ENCODE measurements around the gene DNMT3B. TPM values are rescaled to one million over a fixed set of nuclear protein-coding genes. Genes with fewer than 3 reads are reported as not detected.

The DNMT3B gene
- total and polyA plus RNA-seq, 9 of the 15 experiments (the other 6 are each of a cell fraction or from before 2014, with no cell fraction given) = 9.3 to 74.8 (median 49.1) TPM

DNA sequence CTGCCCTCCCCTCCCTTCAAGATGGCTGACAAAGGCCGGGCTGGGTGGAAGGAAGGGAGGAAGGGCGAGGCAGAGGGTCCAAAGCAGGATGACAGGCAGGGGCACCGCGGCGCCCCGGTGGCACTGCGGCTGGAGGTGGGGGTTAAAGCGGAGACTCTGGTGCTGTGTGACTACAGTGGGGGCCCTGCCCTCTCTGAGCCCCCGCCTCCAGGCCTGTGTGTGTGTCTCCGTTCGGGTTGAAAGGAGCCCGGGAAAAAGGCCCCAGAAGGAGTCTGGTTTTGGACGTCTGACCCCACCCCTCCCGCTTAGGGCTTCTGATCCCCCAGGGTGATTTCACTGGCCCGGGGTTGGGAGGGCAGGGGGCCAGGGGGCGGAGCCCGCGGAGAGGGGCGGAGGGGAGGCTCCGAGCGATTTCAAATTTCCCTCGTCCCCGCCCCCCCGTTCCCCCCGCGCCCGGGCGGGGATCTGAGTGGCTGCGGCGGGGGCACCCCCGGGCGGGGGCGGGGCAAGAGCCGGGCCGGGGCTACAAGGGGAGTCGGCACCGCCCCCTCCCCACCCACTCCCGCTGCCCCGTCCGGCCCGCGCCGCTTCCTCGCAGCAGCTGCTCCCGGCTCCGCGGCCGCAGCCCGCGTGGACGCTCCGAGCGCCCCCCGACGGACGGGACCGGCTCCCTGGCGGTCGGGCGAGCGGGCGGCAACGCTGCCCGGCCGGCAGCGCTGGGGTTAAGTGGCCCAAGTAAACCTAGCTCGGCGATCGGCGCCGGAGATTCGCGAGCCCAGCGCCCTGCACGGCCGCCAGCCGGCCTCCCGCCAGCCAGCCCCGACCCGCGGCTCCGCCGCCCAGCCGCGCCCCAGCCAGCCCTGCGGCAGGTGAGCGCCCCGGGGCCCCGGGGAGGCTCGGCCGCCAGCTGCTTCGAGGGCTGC is at the start of gene DNMT3B (continued):
- TF ChIP-seq SIN3A (IDR thresholded peaks at IDR 0.05; ENCODE audit: borderline replicate concordance in 2 of 2, control insufficient read depth in 1 of 2, low read depth in 2 of 2, low read length in 2 of 2) (peak in 1 of 2 experiments; percentile 79; a peak in 1 of 4 replicates), CBX5 (IDR thresholded peaks at IDR 0.05; ENCODE audit: borderline replicate concordance, low read depth) (no peak), ZBTB1 (CRISPR knock-in tag; IDR thresholded peaks at IDR 0.05; ENCODE audit: borderline replicate concordance, low read depth) (peak; percentile 37; the same call in 1 of the 2 replicates), CCNT2 (IDR thresholded peaks at IDR 0.05; ENCODE audit: borderline replicate concordance, extremely low read depth, insufficient read length, low read depth, low read length) (peak; percentile 89), FOXJ3 (CRISPR knock-in tag; IDR thresholded peaks at IDR 0.05) (no peak), NFRKB (IDR thresholded peaks at IDR 0.05; ENCODE audit: low read depth) (peak; percentile 95), ZNF75A (CRISPR knock-in tag; IDR thresholded peaks at IDR 0.05) (no peak), RBBP5 (IDR thresholded peaks at IDR 0.05; ENCODE audit: borderline replicate concordance, insufficient read depth, low read length, poor library complexity, severe bottlenecking) (peak; percentile 90), BRD9 (IDR thresholded peaks at IDR 0.05; ENCODE audit: low read depth, partially characterized antibody) (peak; percentile 94), RFX7 (CRISPR knock-in tag; IDR thresholded peaks at IDR 0.05) (no peak), TEAD1 (CRISPR knock-in tag; IDR thresholded peaks at IDR 0.05) (peak in 1 of 2 experiments; percentile 49; a peak in 1 of 4 replicates), ZNF232 (CRISPR knock-in tag; IDR thresholded peaks at IDR 0.05) (no peak), E2F3 (CRISPR knock-in tag; IDR thresholded peaks at IDR 0.05) (0 out of 2 replicates have a peak, but pooled peaks have one; percentile 30), ZFX (CRISPR knock-in tag; IDR thresholded peaks at IDR 0.05) (peak; percentile 82), ZSCAN29 (IDR thresholded peaks at IDR 0.05) (peak; percentile 92; the same call in 1 of the 2 replicates), NCOA1 (IDR thresholded peaks at IDR 0.05; ENCODE audit: low read depth) (0 out of 2 replicates have a peak, but pooled peaks have one; percentile 43), RBFOX2 (IDR thresholded peaks at IDR 0.05; ENCODE audit: low read depth, low read length) (peak; percentile 85), ZNF696 (CRISPR knock-in tag; conservative IDR thresholded peaks at IDR 0.05) (no peak), EZH2 (IDR thresholded peaks at IDR 0.05; ENCODE audit: borderline replicate concordance, low read depth, low read length) (no peak), ZNF347 (CRISPR knock-in tag; IDR thresholded peaks at IDR 0.05; ENCODE audit: low read depth) (no peak), SIN3B (IDR thresholded peaks at IDR 0.05; ENCODE audit: low read depth) (peak; percentile 72; the same call in 1 of the 2 replicates), HNRNPLL (IDR thresholded peaks at IDR 0.05; ENCODE audit: low read depth, low read length, poor library complexity, severe bottlenecking) (no peak), MXI1 (IDR thresholded peaks at IDR 0.05; ENCODE audit: low read depth, low read length) (no peak)
- TF ChIP-seq, protein P1, sequence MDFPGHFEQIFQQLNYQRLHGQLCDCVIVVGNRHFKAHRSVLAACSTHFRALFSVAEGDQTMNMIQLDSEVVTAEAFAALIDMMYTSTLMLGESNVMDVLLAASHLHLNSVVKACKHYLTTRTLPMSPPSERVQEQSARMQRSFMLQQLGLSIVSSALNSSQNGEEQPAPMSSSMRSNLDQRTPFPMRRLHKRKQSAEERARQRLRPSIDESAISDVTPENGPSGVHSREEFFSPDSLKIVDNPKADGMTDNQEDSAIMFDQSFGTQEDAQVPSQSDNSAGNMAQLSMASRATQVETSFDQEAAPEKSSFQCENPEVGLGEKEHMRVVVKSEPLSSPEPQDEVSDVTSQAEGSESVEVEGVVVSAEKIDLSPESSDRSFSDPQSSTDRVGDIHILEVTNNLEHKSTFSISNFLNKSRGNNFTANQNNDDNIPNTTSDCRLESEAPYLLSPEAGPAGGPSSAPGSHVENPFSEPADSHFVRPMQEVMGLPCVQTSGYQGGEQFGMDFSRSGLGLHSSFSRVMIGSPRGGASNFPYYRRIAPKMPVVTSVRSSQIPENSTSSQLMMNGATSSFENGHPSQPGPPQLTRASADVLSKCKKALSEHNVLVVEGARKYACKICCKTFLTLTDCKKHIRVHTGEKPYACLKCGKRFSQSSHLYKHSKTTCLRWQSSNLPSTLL (IDR thresholded peaks at IDR 0.05) = no peak
- TF ChIP-seq, protein P2, sequence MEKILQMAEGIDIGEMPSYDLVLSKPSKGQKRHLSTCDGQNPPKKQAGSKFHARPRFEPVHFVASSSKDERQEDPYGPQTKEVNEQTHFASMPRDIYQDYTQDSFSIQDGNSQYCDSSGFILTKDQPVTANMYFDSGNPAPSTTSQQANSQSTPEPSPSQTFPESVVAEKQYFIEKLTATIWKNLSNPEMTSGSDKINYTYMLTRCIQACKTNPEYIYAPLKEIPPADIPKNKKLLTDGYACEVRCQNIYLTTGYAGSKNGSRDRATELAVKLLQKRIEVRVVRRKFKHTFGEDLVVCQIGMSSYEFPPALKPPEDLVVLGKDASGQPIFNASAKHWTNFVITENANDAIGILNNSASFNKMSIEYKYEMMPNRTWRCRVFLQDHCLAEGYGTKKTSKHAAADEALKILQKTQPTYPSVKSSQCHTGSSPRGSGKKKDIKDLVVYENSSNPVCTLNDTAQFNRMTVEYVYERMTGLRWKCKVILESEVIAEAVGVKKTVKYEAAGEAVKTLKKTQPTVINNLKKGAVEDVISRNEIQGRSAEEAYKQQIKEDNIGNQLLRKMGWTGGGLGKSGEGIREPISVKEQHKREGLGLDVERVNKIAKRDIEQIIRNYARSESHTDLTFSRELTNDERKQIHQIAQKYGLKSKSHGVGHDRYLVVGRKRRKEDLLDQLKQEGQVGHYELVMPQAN (IDR thresholded peaks at IDR 0.05; ENCODE audit: borderline replicate concordance) = peak; percentile 58; the same call in 1 of the 2 replicates

Measured in K562 (cell line).